HG03175 (cell line): ENCODE data around the gene CHMP1A.
"Not testable (repeated sequence)": the region's sequence is repeated elsewhere in the genome, so short reads cannot be mapped to it uniquely, and the experiment has no call there.

ENCODE experiments used
- ATAC-seq: cut with Tn5 transposase; IDR thresholded peaks from one replicate; pipeline ENCODE4 v1.9.1; 2021; ENCODE audit warnings: mild to moderate bottlenecking, moderate library complexity; ENCODE audit not compliant: unreplicated experiment

Gene CHMP1A

GRCh38 chr16:89693289-89693731, 35.8 kb upstream of the CHMP1A start:
- ATAC-seq: no peak

DNA sequence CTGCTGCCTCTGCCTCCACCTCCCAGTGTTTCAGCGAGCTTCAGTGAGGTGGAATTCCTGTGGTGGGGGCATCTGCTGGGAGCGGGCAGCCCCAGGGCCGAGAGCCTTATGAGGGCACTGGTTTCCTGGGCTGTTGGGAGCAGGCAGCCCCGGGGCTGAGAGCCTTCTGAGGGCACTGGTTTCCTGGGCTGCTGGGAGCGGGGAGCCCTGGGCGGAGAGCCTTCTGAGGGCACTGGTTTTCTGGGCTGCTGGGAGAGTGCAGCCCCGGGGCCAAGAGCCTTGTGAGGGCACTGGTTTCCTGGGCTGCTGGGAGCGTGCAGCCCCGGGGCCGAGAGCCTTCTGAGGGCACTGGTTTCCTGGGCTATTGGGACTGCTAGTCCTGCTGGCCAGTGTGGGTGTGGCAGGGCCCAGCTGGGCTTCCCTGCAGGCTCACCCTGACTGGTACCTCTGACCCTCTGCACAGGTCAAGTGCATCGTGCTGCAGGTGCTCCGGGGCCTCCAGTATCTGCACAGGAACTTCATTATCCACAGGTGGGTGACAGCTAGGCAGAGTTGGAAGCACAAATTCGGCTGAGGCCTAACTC, 34.6 kb upstream of the CHMP1A start:
- no peak for ATAC-seq

DNA sequence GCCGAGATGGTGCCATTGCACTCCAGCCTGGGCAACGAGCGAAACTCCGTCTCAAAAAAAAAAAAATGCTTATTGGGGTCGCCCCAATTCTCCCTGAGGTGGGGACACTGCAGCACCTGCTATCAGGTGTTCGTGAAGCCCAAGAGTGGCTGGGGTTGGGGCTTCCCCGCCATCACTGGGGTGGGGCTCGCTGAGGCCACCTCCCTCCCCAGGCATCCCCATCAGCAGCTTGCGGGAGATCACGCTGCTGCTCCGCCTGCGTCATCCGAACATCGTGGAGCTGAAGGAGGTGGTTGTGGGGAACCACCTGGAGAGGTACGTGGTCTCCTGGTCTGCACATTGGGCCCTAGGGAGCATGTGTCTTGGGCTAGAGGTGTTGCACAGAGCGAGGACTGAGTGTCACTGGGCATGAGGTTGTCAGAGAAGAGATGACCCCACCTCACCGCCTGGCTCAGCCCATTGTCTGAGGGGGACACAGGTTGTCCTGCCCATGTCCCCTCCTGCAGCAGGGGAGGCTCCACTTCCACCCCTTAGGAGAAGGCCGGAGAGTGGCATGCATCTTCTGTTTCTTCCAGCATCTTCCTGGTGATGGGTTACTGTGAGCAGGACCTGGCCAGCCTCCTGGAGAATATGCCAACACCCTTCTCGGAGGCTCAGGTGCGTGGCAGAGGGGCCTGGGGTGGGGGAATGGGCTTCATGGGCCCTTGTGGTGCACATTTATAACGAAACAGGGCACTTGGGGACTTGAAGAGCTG, 33.9 kb upstream of the CHMP1A start:
- no peak for ATAC-seq

DNA sequence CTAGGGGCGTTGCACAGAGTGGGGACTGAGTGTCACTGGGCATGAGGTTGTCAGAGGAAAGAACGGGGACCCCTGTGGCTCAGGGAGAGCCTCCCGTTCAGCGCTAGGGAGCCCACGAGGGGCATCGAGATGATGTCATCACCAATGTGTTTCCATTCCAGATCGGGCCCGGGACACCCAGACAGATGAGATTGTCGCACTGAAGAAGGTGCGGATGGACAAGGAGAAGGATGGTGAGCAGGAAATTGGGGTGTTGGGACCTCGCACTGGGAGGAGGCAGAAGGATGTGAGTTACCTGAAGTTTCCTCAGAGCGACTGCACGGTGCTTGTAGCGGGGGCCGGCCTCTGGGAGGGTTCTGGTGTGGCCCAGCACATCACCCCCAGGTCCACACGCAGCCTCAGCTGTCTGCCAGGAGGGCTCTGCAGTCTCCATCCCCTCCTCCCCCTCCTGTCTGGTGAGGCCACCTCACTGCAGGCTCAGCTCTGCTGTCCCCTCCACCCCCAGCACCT, 32.9 kb upstream of the CHMP1A start:
- ATAC-seq: no peak

GRCh38 chr16:89689621-89690020, 32.1 kb upstream of the CHMP1A start:
- not testable (repeated sequence) for ATAC-seq

DNA sequence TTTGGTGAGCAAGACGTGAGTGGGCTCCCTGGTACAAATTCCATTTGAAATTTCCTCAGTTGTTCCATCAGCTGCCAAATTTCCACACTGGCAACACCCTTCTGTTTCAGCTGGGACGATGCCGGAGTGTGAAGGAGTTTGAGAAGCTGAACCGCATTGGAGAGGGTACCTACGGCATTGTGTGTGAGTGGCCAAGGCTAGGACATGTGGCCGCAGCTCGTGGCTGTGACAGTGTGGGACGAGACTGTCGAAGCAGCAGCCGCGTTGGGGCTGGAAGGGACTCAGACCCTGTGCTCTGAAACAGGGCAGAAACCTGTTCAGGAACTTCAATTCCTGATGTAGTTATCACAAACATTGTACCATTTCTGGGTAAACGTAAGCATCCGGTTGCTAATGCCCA, 31.6 kb upstream of the CHMP1A start:
- no peak for ATAC-seq

- no peak for ATAC-seq
Measured at GRCh38 chr16:89688395-89688794, 30.9 kb upstream of the CHMP1A start.

DNA sequence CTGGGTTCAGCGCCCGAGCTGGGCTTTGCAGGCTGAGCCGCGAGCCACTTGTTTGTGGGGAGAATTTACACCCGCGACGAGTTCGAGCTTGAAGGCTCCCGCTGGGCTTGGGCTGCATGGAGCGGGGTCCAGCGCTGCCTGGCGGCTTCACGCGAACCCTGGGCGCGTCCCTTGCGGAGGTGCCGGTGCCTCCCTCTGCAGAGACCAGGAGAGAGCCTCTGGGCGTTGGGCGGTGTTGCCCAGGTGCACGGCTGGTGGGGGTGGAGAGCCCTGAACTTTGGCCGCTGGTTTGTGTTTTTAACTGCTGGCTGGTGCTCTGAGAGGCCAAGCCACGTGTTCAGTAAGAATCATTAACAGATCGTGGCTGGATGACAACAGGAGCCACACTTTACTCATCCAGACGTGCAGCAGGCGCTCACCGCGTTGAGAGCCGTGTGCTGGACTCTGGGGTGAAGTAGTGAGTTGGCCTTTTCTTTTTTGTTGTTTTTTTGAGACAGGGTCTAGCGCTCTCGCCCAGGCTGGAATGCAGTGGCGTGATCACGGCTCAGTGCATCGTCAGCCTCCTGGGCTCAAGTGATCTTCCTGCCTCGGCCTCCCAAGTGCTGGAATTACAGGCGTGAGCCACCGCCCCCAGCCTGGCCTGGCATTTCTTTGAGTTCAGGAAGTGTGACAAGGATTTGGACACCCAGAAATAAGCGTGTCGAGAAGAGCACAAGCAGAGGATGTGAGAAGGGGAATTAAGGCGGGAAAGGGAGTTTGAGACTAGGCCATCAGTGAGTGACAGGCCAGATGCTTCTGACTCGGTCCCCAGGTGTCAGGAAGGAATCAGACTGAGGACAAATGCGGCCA, 29.8 kb upstream of the CHMP1A start:
- ATAC-seq: peak; percentile 65

GRCh38 chr16:89686520-89687091, 29.1 kb upstream of the CHMP1A start, which contains the start of gene CDK10:
Gene CDK10, plus strand, starts transcription at chr16:89686689. Its CDS starts 22 bp downstream, at chr16:89686711.
- peak; percentile 78 for ATAC-seq

- no peak for ATAC-seq
Measured at GRCh38 chr16:89685916-89686315, 28.4 kb upstream of the CHMP1A start.

DNA sequence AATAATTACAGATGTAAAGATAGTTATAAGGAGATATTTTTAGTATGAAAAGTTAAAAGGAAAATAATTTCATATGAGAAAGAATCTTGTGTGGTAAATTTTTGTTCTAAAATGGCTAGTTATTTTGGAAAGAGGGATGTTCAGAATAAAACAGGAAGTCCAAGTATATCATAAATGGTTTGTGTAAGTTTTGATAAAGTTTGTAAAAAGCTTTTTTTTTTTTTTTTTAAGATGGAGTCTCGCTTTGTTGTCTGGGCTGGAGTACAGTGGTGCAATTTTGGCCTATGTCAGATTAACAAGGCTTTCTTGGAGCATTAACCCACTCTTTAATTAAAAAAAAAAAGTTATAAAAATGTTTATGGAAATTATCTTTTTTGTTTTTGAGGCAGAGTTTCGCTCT, 20.8 kb upstream of the CHMP1A start:
- no peak for ATAC-seq

DNA sequence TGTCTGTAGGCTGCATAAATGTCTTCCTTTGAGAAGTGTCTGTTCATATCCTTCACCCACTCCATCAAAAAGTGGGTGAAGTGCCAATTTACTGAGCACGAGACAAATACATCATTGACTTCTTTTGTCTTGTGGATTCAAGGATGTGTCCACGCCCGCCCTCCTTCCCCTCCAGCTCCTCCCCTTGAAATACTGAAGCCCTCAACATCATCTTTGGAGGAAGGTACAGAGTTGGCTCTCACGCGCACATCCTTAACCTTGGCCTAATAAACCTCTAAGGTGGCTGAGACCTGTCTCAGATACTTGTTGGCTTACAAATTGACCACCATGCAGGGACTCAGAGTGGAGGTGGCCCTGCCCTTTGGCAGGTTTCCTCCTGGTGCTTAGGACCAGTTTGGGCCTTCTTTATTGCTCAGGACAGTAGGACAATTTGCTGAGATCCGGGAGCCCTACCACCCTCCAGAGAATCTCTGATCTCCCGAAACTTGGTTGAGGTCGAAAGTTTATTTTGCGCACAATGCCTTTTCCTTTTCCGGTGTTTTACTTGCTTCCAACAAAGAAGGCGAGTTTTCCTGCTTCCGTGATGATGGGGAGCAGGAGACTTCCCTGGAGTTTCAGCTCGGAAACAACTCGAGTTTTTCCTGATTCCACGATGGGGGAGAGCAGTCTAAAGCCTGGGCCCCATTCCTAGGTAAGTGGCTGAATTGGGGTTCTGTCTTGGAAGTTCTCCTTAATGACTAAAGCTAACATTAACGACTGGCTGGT, 14.9 kb upstream of the CHMP1A start:
- ATAC-seq: no peak

GRCh38 chr16:89671565-89671964, 14.1 kb upstream of the CHMP1A start:
- ATAC-seq: not testable (repeated sequence)

GRCh38 chr16:89670496-89671431, 13.3 kb upstream of the CHMP1A start:
- no peak for ATAC-seq

DNA sequence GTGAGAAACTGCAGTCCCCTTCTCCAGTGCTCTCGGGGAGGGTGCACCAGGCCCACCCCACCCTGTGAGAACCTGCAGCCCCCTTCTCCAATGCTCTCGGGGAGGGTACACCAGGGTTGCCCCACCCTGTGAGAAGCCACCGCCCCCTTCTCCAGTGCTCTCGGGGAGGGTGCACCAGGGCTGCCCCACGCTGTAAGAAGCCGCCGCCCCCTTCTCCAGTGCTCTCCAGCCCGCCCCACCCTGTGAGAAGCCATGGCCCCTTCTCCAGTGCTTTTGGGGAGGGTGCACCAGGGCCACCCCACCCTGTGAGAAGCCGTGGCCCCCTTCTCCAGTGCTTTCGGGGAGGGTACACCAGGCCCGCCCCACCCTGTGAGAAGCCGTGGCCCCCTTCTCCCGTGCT, 12.2 kb upstream of the CHMP1A start:
- no peak for ATAC-seq

- no peak for ATAC-seq
Measured at GRCh38 chr16:89668790-89669158, 11.3 kb upstream of the CHMP1A start.

DNA sequence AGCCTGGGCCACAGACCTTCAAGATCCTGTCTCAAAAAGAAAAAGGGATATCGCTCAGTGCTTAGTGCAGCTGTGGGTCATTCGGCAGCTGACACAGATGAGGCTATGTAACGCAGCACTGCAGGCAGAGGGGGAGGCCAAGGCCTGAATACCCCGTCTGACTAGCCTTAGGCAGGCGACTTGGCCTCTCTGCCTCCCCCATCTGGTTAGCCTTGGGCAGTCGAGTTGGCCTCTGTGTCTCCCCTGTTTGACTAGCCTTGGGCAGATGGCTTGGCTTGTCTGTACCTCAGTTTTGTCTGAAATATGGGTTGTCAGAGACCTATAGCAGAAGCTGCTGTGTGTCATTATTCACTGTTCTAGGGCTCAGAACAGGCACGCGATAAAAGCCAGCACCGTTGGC, 10.1 kb upstream of the CHMP1A start:
- no peak for ATAC-seq

GRCh38 chr16:89667000-89667399, 9.5 kb upstream of the CHMP1A start:
- not testable (repeated sequence) for ATAC-seq

- not testable (repeated sequence) for ATAC-seq
Measured at GRCh38 chr16:89664238-89664637, 6.7 kb upstream of the CHMP1A start.
